ENCODE results near the gene TENM4.
A peak's percentile ranks its signal among the peaks of the same experiment; 100 is the strongest.
"Not testable (repeated sequence)": the region's sequence is repeated elsewhere in the genome, so short reads cannot be mapped to it uniquely, and the experiment has no call there.

The TENM4 gene

DNA sequence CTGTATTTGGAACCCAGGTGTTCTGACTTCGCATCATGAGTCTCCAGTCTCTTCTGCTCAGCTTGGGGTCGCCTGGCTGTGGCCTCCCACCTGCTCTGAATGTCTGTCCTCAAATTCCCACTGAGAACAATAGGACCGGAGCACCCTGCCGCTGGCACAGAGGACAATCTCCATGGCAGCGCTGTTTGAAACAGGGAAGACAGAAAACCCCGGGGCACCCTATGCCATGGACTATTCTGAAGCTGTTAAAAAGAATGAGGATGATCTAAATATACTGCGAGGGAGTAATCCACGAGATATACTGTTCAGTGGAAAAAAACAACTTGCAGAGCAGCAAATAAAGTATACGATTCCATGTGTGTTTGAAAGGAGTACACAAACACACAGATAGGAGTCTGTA lies 450.6 kb downstream of the TENM4 start:
- no peak for DNase-seq (ENCODE audit: low read depth)
- no peak overlapping the region for H3K4me3 ChIP-seq (ENCODE audit: low read depth, low read length)

DNA sequence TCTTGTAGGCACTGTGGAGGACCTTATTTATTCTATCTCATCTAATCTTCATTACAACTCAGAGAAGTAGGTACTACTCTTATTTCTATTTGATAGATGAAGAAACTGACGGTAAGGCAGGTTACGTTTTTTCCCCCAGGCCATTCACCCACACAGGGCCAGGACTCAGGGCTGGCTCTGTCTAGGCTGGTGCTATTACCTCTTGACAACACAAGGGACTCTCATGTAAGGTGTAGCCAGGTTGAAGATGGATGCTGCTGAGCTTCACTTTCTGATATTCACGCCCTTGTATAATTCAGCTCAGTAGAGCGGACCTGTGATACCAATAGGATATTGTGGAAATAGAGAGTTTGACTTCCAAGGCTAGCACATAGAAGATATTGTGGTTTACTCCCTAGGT lies 453.1 kb downstream of the TENM4 start:
- no peak for DNase-seq (ENCODE audit: low read depth)
- H3K4me3 ChIP-seq (ENCODE audit: low read depth, low read length): no peak overlapping the region

DNA sequence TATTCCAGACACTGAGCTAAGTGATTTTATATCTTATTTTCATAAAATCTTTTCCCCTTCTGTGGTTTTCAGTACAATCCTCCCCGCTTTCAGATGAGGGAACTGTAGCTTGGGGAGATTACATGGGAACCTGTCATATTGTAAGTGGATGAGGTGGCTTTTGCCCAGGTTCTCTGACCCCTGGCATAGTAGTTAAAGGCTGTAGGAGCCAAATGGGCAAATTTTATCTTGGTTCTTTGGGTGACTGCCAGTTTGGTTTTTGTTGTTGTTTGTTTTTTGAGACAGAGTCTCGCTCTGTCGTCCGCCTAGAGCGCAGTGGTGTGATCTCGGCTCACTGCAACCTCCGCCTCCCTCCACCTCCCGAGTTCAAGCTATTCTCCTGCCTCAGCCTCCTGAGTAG lies 454.5 kb downstream of the TENM4 start:
- no peak for DNase-seq (ENCODE audit: low read depth)
- no peak overlapping the region for H3K4me3 ChIP-seq (ENCODE audit: low read depth, low read length)

DNA sequence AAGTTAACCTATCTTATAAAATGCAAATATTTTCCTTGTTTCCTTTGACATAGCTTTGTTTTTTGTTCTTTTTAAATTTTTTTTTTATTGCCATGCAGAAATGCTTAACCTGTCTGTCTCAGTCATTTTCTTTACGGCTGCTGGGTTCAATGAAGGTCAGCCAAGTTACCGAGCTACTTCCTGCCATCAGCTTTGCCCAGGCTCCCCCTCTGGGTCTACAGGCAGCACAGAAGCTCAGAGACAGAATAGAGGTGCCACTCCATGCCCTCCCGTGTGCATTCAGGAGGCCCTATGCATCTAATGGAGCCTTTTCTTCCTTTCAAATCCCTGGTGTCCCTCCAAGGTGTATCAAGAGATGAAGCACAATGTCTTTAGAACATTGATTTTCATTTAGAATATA lies 455.2 kb downstream of the TENM4 start:
- DNase-seq (ENCODE audit: low read depth): no peak
- no peak overlapping the region for H3K4me3 ChIP-seq (ENCODE audit: low read depth, low read length)

DNA sequence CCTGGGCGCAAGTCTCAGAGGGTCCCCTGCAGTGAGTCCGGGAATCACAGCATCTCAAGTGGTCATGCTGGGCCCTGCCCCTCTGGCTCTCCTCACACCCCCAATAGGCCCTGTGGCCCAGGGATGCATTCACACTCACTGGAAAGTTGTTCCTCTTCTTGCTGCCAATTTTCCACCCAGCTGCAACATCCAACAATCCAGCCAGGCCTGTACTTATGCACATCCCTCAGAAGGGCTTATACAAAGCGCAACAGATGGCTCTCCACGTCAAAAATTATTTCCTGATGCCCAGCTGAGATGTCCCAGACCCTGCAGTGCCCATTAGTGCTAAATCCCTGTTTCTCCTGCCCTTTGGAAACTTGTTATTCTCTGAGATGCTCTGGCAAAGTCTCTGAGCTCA lies 458.4 kb downstream of the TENM4 start:
- no peak overlapping the region for H3K4me3 ChIP-seq (ENCODE audit: low read depth, low read length)
- no peak for DNase-seq (ENCODE audit: low read depth)

DNA sequence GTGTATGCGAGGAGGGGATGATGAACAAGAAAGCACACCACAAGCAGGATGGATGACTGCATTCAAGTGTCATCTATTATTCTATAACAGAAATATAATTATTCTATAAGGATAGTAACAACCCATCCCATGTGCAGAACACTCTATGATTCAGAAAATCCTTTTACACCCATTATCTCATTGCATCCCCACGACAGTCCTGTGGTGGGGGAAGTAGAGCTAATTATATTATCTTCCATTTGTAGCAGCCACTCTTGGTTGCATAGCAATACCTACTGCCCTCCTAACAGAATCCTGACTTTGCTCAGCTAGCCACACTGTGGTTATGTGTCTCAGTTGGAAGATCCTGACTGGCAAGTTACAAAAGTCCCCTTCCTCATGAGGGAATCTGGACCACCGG lies 459.7 kb downstream of the TENM4 start:
- H3K4me3 ChIP-seq (ENCODE audit: low read depth, low read length): no peak overlapping the region
- no peak for DNase-seq (ENCODE audit: low read depth)

DNA sequence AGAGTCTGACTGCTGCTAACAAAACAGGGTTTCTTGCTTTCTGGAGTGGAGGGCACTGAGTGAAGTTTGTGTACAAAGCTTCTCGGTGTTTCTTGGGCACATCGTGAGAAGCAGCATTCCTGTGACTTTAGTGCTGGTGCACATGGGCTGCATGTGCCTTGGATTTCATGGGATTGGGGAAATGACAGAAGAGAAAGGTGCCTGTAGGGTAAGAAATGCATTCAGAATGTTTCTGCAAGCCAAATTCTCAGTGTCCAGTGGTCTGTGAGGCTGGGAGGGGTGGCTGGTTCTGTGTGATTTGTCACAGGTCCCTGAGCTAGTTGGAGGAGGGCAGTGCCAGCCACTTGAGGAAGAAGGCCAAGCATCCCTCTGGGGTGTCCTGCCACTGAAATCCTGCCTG lies 462.0 kb downstream of the TENM4 start:
- H3K4me3 ChIP-seq (ENCODE audit: low read depth, low read length): no peak overlapping the region
- DNase-seq (ENCODE audit: low read depth): no peak

DNA sequence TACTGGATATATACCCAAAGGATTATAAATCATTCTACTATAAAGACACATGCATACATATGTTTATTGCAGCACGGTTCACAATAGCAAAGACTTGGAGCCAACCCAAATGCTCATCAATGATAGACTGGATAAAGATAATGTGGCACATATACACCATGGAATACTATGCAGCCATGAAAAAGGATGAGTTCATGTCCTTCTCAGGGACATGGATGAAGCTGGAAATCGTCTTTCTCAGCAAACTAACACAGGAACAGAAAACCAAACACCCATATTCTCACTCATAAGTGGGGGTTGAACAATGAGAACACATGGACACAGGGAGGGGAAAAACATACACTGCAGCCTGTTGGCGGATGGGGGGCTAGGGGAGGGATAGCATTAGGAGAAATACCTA lies 463.0 kb downstream of the TENM4 start:
- DNase-seq (ENCODE audit: low read depth); H3K4me3 ChIP-seq (ENCODE audit: low read depth, low read length): not testable (repeated sequence)

DNA sequence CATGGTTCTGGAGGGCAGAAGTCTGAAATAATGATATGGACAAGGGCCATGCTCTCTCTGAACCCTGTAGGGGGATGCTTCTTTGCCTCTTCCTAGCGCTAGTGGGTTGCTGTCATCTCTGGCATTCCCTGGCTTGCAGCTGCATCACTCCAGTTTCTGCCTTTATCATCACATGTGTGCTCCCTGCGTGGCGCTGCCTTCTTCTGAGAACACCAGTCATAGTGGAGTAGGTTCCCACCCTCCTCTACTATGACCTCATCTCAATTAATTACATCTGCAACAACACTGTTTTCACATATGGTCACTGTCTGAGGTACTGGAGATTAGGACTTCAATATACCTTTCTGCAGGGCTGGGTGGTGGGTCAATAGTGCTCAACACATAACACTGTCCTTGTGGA lies 463.8 kb downstream of the TENM4 start:
- no peak overlapping the region for H3K4me3 ChIP-seq (ENCODE audit: low read depth, low read length)
- no peak for DNase-seq (ENCODE audit: low read depth)

DNA sequence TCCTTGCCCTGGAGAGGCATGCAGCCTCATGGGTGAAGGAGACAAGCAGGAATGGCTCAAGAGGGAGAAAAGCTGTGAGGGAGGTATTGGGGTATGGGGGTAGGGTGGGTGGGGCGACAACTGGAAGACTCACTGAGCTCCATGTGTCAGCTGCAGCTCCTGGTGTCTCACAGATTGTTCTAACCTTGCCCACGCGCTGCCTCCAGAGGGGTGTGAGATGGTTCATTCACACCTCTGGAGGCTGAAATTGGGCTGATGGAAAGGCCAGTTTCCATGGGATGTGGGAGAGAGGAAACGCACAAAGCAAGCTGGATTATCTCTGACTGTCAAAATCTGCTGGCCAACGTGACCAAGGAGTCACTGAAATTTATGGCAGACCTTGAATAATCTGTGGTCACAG lies 465.7 kb downstream of the TENM4 start:
- no peak for DNase-seq (ENCODE audit: low read depth)
- no peak overlapping the region for H3K4me3 ChIP-seq (ENCODE audit: low read depth, low read length)

DNA sequence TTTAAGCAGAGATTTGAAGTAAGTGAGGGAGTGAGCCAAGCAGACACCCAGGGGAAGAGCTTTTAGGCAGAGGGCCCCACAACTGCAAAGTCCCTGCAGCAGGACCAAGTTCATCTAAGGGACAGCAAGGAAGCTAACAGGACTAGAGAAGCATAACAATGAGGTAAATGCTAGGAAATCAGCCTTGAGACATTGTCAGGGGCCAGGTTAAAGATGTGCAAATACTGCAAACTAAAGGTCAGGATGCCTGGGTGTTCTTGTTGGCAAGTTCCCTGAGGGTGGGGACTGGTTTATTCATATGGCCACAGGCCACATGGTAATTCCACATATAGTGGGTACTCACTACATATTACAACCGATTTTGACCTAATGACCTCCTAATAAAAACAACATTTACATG lies 467.0 kb downstream of the TENM4 start:
- H3K4me3 ChIP-seq (ENCODE audit: low read depth, low read length): no peak overlapping the region
- DNase-seq (ENCODE audit: low read depth): no peak

DNA sequence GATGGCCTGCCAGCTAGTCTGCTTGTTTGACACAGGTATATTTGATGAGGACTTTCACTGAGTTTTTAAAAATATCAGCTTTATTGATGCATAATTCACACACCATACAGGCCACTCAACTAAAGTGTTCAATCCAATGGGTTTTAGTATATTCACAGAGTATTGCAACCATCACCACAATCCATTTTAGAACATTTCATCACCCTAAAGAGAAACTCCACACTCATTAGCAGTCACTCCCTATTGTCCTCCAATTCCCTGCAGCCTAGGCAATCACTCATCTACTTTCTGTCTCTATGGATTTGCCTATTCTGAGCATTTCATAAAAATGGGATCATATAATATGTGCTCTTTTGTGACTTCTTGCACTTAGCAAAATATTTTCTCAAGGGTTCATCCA lies 468.2 kb downstream of the TENM4 start:
- no peak overlapping the region for H3K4me3 ChIP-seq (ENCODE audit: low read depth, low read length)
- no peak for DNase-seq (ENCODE audit: low read depth)

DNA sequence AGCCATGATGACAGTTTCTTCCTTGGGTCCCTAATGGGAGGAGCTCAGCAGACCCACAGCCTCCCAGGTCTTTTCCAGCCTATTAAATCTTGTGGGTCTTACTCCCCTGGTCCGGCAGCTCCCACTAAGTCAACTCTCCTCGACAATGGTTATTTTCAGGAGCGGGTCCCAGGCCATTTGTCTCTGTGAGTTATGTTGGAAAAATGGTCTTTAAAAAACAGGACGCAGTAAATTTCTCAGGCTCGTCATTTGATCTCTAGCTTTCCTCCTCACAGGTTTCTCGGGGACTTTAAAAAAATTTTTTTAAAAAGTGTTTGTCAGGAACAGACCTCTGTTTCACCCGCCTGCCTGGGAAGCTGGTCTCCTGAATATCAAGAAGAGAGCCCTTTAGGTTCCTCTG lies 468.7 kb downstream of the TENM4 start:
- DNase-seq (ENCODE audit: low read depth): no peak
- no peak overlapping the region for H3K4me3 ChIP-seq (ENCODE audit: low read depth, low read length)

DNA sequence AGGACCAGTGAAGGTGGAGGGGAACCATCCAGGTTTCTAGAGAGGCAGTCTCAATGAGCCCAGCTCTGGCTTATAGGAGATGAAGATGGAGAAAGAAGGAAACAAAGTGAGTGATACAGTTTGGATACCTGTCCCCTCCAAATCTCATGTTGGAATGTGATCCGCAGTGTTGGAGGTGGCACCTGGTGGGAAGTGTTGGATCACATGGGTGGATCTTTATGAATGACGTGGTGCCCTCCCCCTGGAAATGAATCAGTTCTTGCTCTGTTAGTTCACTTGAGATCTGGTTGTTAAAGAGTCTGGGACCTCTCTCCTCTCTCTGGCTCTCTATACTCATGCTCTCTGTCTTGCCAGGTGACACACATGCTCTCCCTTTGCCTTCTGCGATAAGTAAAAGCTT lies 473.0 kb downstream of the TENM4 start:
- H3K4me3 ChIP-seq (ENCODE audit: low read depth, low read length): no peak overlapping the region
- DNase-seq (ENCODE audit: low read depth): no peak

DNA sequence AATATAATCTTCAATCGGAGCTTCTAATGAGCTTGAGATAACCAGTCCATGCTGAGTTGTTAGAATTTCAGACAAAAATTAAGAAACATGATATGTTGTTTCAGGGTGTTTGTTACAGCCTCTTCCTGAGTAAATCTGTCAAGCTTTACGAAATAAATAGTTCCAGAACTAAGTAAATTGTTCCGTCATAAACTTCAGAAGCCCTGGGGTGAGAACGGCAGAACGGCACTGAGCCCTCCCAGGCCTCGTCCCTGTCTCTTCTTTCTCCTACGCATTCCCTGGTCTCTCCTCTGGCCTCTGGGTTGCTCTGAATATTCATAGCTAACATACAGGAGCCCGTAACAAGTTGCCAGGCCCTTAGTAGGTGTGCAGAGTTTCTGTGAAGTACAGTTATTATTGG lies 475.4 kb downstream of the TENM4 start:
- H3K4me3 ChIP-seq (ENCODE audit: low read depth, low read length): no peak overlapping the region
- no peak for DNase-seq (ENCODE audit: low read depth)

DNA sequence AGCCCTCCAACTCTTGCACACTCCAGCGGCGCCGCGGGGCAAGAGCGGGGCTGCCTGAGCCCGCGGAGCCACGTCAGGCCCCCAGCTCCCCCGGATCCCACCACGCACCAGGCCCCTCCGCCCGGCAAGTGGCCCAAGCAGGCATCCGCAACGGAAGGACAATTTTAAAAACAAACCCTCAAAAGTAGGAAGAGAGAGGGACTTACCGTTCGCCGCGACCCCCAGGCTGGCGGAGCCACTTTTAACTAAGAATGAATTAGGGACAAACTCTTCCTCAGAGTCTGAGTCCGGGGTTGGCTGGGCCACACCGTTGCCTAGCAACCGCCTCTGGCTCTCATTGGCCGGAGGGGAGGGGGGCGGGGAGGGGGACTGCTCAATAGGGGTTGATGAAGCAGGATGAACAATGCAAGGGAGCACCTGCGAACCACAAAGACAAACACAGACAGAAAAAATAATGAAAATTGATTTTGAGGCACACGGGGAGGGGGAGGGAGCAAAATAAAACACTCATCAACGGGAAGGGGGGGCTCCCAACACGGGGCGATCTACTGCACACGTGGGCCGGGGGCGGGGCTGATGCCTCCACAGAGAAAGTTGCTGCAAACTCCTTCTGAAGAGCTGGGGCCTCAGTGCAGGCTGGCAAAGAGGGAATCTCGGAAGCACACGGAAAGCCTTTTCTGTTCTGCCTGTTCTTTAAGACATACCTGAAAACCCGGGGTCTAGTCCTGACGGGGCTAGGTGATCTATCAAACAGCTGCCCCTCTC lies 478.7 kb downstream of the TENM4 start:
- DNase-seq (ENCODE audit: low read depth): no peak
- H3K4me3 ChIP-seq (ENCODE audit: low read depth, low read length): peak overlapping the region; percentile 23

DNA sequence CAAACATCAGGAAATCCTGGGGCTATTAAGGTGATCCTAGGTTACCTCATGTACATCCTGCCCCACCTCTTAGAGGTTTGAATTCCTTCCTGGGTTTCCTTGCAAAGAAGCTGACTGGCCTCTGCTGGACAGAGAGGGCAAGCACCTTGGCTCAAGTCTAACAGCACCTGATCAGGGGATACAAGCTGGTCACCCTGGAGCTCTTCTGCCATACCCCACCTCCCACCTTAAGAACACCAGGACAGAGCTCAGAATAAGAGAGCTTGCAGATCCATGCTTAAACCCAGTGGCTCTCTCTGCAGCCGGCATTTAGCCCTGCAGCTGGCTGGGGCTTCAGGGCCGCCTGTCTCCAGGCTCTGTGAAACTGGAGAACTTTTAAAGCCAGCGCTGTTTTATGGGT lies 479.6 kb downstream of the TENM4 start:
- H3K4me3 ChIP-seq (ENCODE audit: low read depth, low read length): no peak overlapping the region
- DNase-seq (ENCODE audit: low read depth): no peak

DNA sequence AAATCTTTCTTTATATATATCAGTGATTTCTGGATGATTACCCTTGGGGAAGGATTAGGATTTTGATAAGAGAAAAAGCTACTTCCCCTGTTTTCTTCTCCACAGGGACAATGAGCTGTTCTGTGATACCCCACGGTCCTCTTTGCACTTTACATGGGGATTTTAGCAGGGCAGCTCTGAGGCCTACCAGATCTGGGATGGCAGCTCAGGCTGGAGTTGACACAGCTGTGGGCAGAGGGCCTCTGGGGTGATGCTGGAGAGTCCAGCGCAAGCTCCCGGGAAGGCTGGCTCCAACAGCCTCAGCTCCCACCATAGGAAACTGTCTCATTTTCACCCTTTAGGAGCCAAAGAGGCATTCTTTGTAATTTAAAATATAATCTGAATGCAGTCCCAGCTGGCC lies 482.4 kb downstream of the TENM4 start:
- no peak overlapping the region for H3K4me3 ChIP-seq (ENCODE audit: low read depth, low read length)
- no peak for DNase-seq (ENCODE audit: low read depth)

DNA sequence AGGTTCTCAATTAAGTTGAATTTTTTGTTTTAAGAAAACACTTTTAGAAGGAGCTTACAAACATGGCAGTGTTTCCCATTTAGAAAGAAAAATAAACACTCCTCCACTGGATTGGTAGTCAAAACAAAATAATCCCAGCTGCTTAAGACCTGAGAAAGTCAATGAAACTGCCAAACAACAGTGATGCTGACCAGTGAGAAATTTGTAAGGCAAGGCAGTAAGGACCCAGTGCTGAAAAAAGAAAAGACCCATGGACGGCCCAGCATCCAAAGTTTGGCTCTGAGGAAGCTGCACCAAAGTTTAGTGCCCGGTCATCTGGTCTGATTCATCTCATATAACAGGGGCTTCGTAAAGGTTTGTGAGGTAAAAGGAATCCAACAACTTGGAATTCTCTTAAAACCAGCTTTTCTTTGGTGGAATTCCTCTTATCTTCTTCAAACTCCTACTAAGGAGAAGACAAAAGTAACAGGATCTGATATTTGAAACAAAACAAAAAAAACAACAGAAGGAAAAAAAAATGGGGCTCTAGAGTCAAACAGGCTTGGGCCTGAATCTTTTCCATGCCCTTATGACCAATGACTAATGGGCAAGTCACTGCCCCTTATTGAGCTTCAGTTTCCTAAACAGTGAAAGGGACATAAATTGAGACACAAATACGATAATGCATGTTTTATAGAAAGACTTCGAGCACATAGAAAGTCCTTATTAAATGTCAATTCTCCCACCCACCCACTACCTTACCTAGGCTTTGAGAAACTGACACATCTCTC lies 483.2 kb downstream of the TENM4 start:
- H3K4me3 ChIP-seq (ENCODE audit: low read depth, low read length): no peak overlapping the region
- no peak for DNase-seq (ENCODE audit: low read depth)

DNA sequence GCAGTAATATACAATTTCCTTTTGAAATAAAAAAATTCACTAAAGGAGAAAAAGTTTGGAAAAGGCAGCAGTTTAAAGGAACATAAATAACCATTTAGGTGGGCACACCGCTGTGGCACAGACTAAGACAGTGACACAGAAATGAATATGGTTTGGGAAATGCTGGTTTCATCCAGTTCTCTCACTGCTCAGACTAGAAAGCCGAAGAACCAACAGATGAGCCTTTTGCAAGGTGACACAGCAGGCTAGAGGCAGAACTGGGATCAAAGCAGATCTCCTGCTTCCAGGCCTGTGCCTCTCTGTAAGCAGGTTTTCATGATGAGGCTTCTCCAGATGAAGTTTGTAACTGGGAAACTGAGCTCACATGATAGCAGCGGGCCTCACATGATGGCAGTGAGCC lies 486.1 kb downstream of the TENM4 start:
- no peak overlapping the region for H3K4me3 ChIP-seq (ENCODE audit: low read depth, low read length)
- no peak for DNase-seq (ENCODE audit: low read depth)

DNA sequence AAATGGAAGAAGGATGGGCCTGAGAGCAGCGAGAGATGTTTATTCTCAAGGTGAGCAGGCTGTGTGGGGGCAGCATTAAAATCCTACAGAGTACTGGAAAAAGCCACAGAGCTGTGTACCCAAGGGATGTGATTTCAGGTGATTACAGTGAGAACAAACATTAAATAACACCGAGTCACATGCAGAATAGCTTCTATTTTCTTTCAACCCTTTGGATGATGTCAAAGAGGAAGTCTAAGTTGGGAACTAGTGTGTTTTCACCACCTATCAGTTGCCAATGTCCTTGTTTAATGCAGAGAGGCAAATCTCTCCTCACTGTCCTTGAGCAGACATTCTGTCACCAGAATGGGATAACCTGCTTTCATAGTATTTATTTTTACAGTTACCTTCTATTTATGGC lies 486.6 kb downstream of the TENM4 start:
- DNase-seq (ENCODE audit: low read depth): no peak
- no peak overlapping the region for H3K4me3 ChIP-seq (ENCODE audit: low read depth, low read length)
